ENCODE measurements around the gene DDX24. TPM values are rescaled to one million over a fixed set of nuclear protein-coding genes. Genes with fewer than 3 reads are reported as not detected.

Gene DDX24
- total and polyA plus RNA-seq, 2 of the 8 experiments (the other 6 are each of a cell fraction or from before 2014, with no cell fraction given) = 89.0 to 201 TPM

- TF ChIP-seq E2F6 (IDR thresholded peaks at IDR 0.05) (no peak), JUND (IDR thresholded peaks at IDR 0.05; ENCODE audit: low read length) (no peak), HDAC6 (IDR thresholded peaks at IDR 0.05; ENCODE audit: low read depth, low read length) (no peak), SIN3A (conservative IDR thresholded peaks at IDR 0.05 in 1 of 2, IDR thresholded peaks at IDR 0.05 in 1 of 2; ENCODE audit: low read depth in 1 of 2, low read length in 2 of 2) (no peak), TAF1 (IDR thresholded peaks at IDR 0.05; ENCODE audit: low read depth, low read length) (no peak), SP1 (IDR thresholded peaks at IDR 0.05; ENCODE audit: low read depth, low read length) (no peak), USF2 (IDR thresholded peaks at IDR 0.05; ENCODE audit: low read length) (no peak), RBBP5 (IDR thresholded peaks at IDR 0.05; ENCODE audit: borderline replicate concordance, low read depth, low read length) (no peak), KDM1A (IDR thresholded peaks at IDR 0.05; ENCODE audit: borderline replicate concordance, low read length) (no peak), KDM4A (IDR thresholded peaks at IDR 0.05; ENCODE audit: low read depth, low read length, severe bottlenecking) (no peak), CEBPB (IDR thresholded peaks at IDR 0.05; ENCODE audit: low read depth, low read length) (no peak)
- no peak overlapping the region for H2AFZ ChIP-seq (ENCODE audit: low read length)
- H3K79me1 ChIP-seq (ENCODE audit: low read depth, low read length) = no peaks in the 10 kb centered on the region
- peaks cover 0 to 2% (median 0%) of the 10 kb centered on the region in 4 experiments; a peak in 1 of 7 replicates for H3K27me3 ChIP-seq (replicated peaks in 1 of 4; ENCODE audit: control insufficient read depth in 3 of 4, extremely low read depth in 1 of 4, insufficient read depth in 3 of 4, low read length in 3 of 4)
- peaks cover 0 to 2% (median 0%) of the 10 kb centered on the region in 4 experiments; a peak in 2 of 7 replicates for H3K4me1 ChIP-seq (replicated peaks in 1 of 4; ENCODE audit: control insufficient read depth in 3 of 4, insufficient read depth in 4 of 4, low read length in 3 of 4)
- no peaks in the 10 kb centered on the region; the same call in 1 of the 2 replicates for H3K23me2 ChIP-seq (ENCODE audit: low read depth, low read length)
- no peak overlapping the region for H3K18ac ChIP-seq (ENCODE audit: extremely low read depth, low read length)
- H3K14ac ChIP-seq (ENCODE audit: insufficient read length) = no peak overlapping the region
- ChIA-PET POLR2A (ENCODE audit: partially characterized antibody) (no interaction called here), CTCF (ENCODE audit: partially characterized antibody) (interaction anchor here (1.3 to 9.7 kb wide), 5 partner anchors 11 to 128 kb away, joined by 3 to 65 read pairs (median 8); no protein-coding TSS in a partner anchor)
- no peaks in the 10 kb centered on the region for H3K79me2 ChIP-seq (ENCODE audit: control insufficient read depth in 1 of 2, insufficient read depth in 2 of 2, low read length in 2 of 2)
- H4K20me1 ChIP-seq (replicated peaks in 1 of 2; ENCODE audit: control insufficient read depth in 1 of 2, insufficient read depth in 2 of 2, low read length in 2 of 2) = no peaks in the 10 kb centered on the region
- H3K56ac ChIP-seq (replicated peaks; ENCODE audit: insufficient read length, low read depth, low read length) = no peak overlapping the region
- no peak overlapping the region for H2BK12ac ChIP-seq (ENCODE audit: low read depth, low read length)
- no peak overlapping the region for H4K5ac ChIP-seq (ENCODE audit: insufficient read length, low read depth, low read length)
- no peak overlapping the region for H3K4me2 ChIP-seq (ENCODE audit: insufficient read depth in 1 of 2, low read depth in 2 of 2, low read length in 2 of 2)
- H3K9me3 ChIP-seq (ENCODE audit: insufficient read depth in 2 of 2, low read depth in 1 of 2, low read length in 1 of 2) = no peaks in the 10 kb centered on the region
- H3K36me3 ChIP-seq (ENCODE audit: control insufficient read depth in 2 of 4, insufficient read depth in 4 of 4, low read length in 3 of 4) = no peaks in the 10 kb centered on the region; a peak in 1 of 8 replicates
- no peak overlapping the region for H3K27ac ChIP-seq (ENCODE audit: low read depth, low read length)
- FAIRE-seq = no peak
- no peak overlapping the region for H2BK120ac ChIP-seq (replicated peaks; ENCODE audit: low read depth, low read length)
- H4K91ac ChIP-seq (replicated peaks; ENCODE audit: insufficient read length, low read length) = no peak overlapping the region
- no peak overlapping the region for H2AK5ac ChIP-seq (ENCODE audit: low read depth, low read length)
- no peak overlapping the region for H4K8ac ChIP-seq (ENCODE audit: extremely low read depth, insufficient read depth, low read length)
- no peak for DNase-seq (ENCODE audit: low read depth in 1 of 2, low spot score in 2 of 2)
- H3K4ac ChIP-seq (replicated peaks; ENCODE audit: insufficient read length, low read depth, low read length) = no peak overlapping the region
- no peak overlapping the region for H2BK5ac ChIP-seq (ENCODE audit: low read depth, low read length)
- H3K23ac ChIP-seq (ENCODE audit: insufficient read length) = no peak overlapping the region
- no peak overlapping the region for H2BK15ac ChIP-seq (ENCODE audit: low read length)
- WGBS, 2 experiments (ENCODE audit: extremely low coverage in 1 of 2, insufficient coverage in 1 of 2, insufficient read length in 1 of 2, insufficient replicate concordance in 2 of 2, low coverage in 1 of 2, low lambda C conversion rate in 2 of 2, missing lambda C conversion rate in 1 of 2) = 81% methylated on average over 2 of the region's 2 CpGs; no CpG with 5 or more reads in 1 of the 2 experiments
- H3K4me3 ChIP-seq (ENCODE audit: extremely low read depth in 1 of 4, insufficient read depth in 2 of 4, low read depth in 3 of 4, low read length in 4 of 4) = no peak overlapping the region
- H3K9ac ChIP-seq (replicated peaks in 1 of 4; ENCODE audit: extremely low read depth in 1 of 4, low read depth in 3 of 4, low read length in 3 of 4) = no peak overlapping the region
- no peak overlapping the region for H2BK20ac ChIP-seq (ENCODE audit: low read length)
Observed at GRCh38 chr14:94015223-94015622, 65.8 kb downstream of the DDX24 start.
